ENCODE results near the gene ABLIM3.

GRCh38 chr5:149129181-149129580 lies 12.1 kb upstream of the ABLIM3 start:
- TF ChIP-seq CTCF (conservative IDR thresholded peaks at IDR 0.05) (no peak), EZH2 (IDR thresholded peaks at IDR 0.05; ENCODE audit: low read depth) (no peak)
